Muscle layer of colon (tissue), 2 donors: ENCODE measurements around the gene GPC4.

Experiments
- H3K27ac ChIP-seq: one replicate; pipeline ENCODE4 v1.7.0; 2013; ENCODE audit warnings: low read depth, mild to moderate bottlenecking, low read length, moderate library complexity
- H3K27me3 ChIP-seq, 2 donors: one replicate each; pipeline ENCODE4 v1.7.0; 2013; ENCODE audit warnings: low read length in 2 of 2, mild to moderate bottlenecking in 2 of 2; ENCODE audit not compliant: insufficient read depth in 2 of 2, control insufficient read depth in 1 of 2
- H3K36me3 ChIP-seq: one replicate; pipeline ENCODE4 v1.7.0; 2013; ENCODE audit warnings: mild to moderate bottlenecking, low read length; ENCODE audit not compliant: insufficient read depth
- H3K4me1 ChIP-seq: one replicate; pipeline ENCODE4 v1.7.0; 2013; ENCODE audit warnings: mild to moderate bottlenecking, low read length; ENCODE audit not compliant: insufficient read depth
- H3K4me3 ChIP-seq, 2 donors: one replicate each; pipeline ENCODE4 v1.7.0; 2013; ENCODE audit warnings: low read length in 2 of 2, low read depth in 1 of 2, mild to moderate bottlenecking in 1 of 2, moderate library complexity in 1 of 2
- H3K9ac ChIP-seq: one replicate; pipeline ENCODE4 v1.7.0; 2013; ENCODE audit warnings: low read length
- H3K9me3 ChIP-seq: one replicate; pipeline ENCODE4 v1.7.0; 2013; ENCODE audit warnings: mild to moderate bottlenecking, low read length
- donor health status: abdominal sarcoma.
- donor health status: Adenocarcinoma of cecum.

Gene GPC4

DNA sequence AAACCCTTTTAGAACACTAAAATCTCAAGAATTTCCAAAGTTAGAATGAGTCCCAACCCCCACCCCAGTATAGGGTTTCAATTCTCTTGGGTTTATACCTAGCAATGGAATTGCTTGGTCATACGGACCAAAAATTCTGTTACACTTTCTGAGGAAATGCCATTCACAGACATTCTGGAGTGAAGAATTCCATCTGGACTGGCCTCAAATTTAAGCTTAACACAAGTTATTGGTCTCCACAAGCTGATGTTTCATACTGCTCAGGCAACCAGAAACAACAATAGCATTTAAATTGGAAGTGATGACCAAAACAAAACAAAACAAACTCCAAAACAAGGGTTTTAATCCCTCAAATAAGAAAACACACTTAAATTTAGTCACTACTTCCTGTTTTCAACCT lies 51.1 kb downstream of the GPC4 start:
- H3K4me1 ChIP-seq = peaks cover 6% of the 10 kb centered on the region
- H3K9me3 ChIP-seq = no peaks in the 10 kb centered on the region
- no peak overlapping the region for H3K9ac ChIP-seq
- H3K27me3 ChIP-seq = no peaks in the 10 kb centered on the region
- no peak overlapping the region for H3K4me3 ChIP-seq
- no peak overlapping the region for H3K27ac ChIP-seq
- H3K36me3 ChIP-seq = no peaks in the 10 kb centered on the region

- Histone ChIP-seq H3K36me3 (no peaks in the 10 kb centered on the region), H3K27ac (no peak overlapping the region), H3K4me1 (peaks cover 6% of the 10 kb centered on the region), H3K9me3 (no peaks in the 10 kb centered on the region), H3K4me3 (no peak overlapping the region), H3K9ac (no peak overlapping the region), H3K27me3 (no peaks in the 10 kb centered on the region)
These were observed 52.8 kb downstream of the GPC4 start for GRCh38 chrX:133362538-133362937.

GRCh38 chrX:133359466-133359865 lies 55.8 kb downstream of the GPC4 start:
- Histone ChIP-seq H3K27ac (no peak overlapping the region), H3K27me3 (no peaks in the 10 kb centered on the region)

GRCh38 chrX:133353233-133353632 lies 62.1 kb downstream of the GPC4 start:
- peaks cover 15% of the 10 kb centered on the region for H3K4me1 ChIP-seq
- no peaks in the 10 kb centered on the region for H3K27me3 ChIP-seq
- H3K27ac ChIP-seq = no peak overlapping the region
- H3K9ac ChIP-seq = no peak overlapping the region
- no peak overlapping the region for H3K4me3 ChIP-seq
- H3K9me3 ChIP-seq = no peaks in the 10 kb centered on the region
- H3K36me3 ChIP-seq = no peaks in the 10 kb centered on the region

More at GRCh38 chrX:133359466-133359865, 55.8 kb downstream of the GPC4 start:
- no peak overlapping the region for H3K9ac ChIP-seq
- no peaks in the 10 kb centered on the region for H3K9me3 ChIP-seq
- no peaks in the 10 kb centered on the region for H3K36me3 ChIP-seq
- H3K4me3 ChIP-seq = no peak overlapping the region
- peaks cover 6% of the 10 kb centered on the region for H3K4me1 ChIP-seq

GRCh38 chrX:133350751-133351150 lies 64.5 kb downstream of the GPC4 start:
- Histone ChIP-seq H3K4me1 (peaks cover 16% of the 10 kb centered on the region), H3K36me3 (no peaks in the 10 kb centered on the region), H3K4me3 (no peak overlapping the region), H3K27ac (no peak overlapping the region), H3K27me3 (peaks cover 0 to 5% of the 10 kb centered on the region in 2 donors), H3K9ac (no peak overlapping the region), H3K9me3 (no peaks in the 10 kb centered on the region)

GRCh38 chrX:133346026-133346425 lies 69.3 kb downstream of the GPC4 start:
- peaks cover 0 to 5% of the 10 kb centered on the region in 2 donors for H3K27me3 ChIP-seq
- H3K27ac ChIP-seq = no peak overlapping the region
- H3K4me3 ChIP-seq = no peak overlapping the region
- no peaks in the 10 kb centered on the region for H3K36me3 ChIP-seq
- H3K9ac ChIP-seq = no peak overlapping the region
- H3K4me1 ChIP-seq = peaks cover 30% of the 10 kb centered on the region
- H3K9me3 ChIP-seq = no peaks in the 10 kb centered on the region

GRCh38 chrX:133339566-133339965 lies 75.7 kb downstream of the GPC4 start:
- Histone ChIP-seq H3K27ac (no peak overlapping the region), H3K27me3 (no peaks in the 10 kb centered on the region), H3K4me1 (peaks cover 32% of the 10 kb centered on the region), H3K9me3 (no peaks in the 10 kb centered on the region), H3K4me3 (no peak overlapping the region), H3K36me3 (no peaks in the 10 kb centered on the region), H3K9ac (no peak overlapping the region)

DNA sequence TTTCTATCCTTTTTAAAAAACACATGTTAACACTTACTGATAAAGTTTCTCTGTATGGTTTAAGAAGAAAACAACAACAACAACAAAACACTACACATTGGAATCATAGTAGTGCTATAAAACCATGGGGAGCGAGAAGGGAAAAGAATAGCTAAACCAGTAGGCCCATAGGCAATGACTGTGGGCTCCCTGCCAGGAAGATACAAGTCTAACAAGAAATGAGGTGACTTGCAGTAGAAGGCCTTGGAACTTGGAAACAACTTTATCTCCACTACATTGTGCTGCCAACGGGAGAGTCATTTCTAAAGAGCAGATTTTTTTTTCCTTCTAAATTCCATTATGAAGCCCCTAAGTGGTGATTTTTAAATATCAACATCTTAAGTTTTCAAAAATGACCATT lies 78.0 kb downstream of the GPC4 start:
- no peak overlapping the region for H3K9ac ChIP-seq
- H3K27me3 ChIP-seq = no peaks in the 10 kb centered on the region
- no peaks in the 10 kb centered on the region for H3K9me3 ChIP-seq
- H3K4me3 ChIP-seq = no peak overlapping the region
- no peak overlapping the region for H3K27ac ChIP-seq
- no peaks in the 10 kb centered on the region for H3K36me3 ChIP-seq
- peaks cover 17% of the 10 kb centered on the region for H3K4me1 ChIP-seq

- no peaks in the 10 kb centered on the region for H3K36me3 ChIP-seq
These were observed 80.3 kb downstream of the GPC4 start for GRCh38 chrX:133335027-133335426.

DNA sequence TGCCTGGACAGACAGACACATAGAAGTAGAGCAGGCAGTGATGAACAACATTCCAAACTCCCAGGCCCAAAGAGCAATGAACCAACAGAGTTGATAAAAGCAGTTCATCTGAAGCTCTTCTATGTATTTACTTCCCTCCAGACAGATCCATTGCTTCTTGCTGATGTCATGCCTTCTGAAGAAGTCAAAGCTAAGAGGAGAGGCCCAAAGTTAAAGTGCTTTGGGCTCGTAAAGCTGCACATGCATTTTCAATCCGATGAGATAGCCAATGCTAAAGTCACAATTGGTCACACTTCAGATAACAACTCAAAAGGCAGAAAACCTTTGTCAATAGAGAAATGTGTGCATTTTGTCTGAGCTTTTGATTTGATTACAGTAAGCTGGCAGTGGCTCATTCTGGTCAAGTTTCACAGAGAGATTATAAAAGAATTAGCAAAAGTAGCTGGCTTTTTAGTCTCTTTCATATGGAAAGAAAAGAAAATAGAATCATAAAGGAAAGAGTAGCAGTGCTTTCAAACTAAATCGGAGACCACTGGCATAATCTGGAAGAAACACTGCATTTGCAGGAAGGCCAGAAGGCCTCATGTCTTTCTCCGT lies 82.0 kb downstream of the GPC4 start:
- H3K9me3 ChIP-seq = no peaks in the 10 kb centered on the region

More at GRCh38 chrX:133335027-133335426, 80.3 kb downstream of the GPC4 start:
- H3K4me3 ChIP-seq = no peak overlapping the region
- H3K4me1 ChIP-seq = peaks cover 11% of the 10 kb centered on the region
- no peak overlapping the region for H3K9ac ChIP-seq
- H3K9me3 ChIP-seq = no peaks in the 10 kb centered on the region
- no peak overlapping the region for H3K27ac ChIP-seq
- no peaks in the 10 kb centered on the region for H3K27me3 ChIP-seq

DNA sequence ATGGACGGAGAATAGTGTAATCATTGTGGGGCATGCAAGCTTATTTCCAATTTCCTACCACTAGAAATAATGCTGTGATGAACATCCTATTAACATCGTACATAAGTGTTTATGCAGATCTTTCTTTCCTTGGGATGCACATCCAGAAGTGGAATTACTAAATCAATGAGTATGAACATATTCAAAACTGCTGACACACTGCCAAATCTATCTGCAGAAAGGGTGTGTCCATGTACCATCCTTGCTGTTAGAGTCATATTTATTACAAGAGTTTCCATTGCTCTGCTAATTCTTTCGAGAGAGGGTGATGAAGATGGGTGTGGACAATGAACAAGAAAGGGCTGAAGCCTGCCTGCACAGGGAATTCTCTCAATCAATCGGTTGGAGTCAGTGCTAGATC lies 82.6 kb downstream of the GPC4 start:
- Histone ChIP-seq H3K4me3 (no peak overlapping the region), H3K9me3 (no peaks in the 10 kb centered on the region), H3K36me3 (no peaks in the 10 kb centered on the region), H3K27ac (no peak overlapping the region), H3K9ac (no peak overlapping the region), H3K4me1 (peaks cover 19% of the 10 kb centered on the region), H3K27me3 (no peaks in the 10 kb centered on the region)

More for the DNA sequence above, 82.0 kb downstream of the GPC4 start:
- Histone ChIP-seq H3K4me1 (peaks cover 16% of the 10 kb centered on the region), H3K36me3 (no peaks in the 10 kb centered on the region), H3K4me3 (no peak overlapping the region), H3K9ac (no peak overlapping the region), H3K27me3 (no peaks in the 10 kb centered on the region), H3K27ac (no peak overlapping the region)

DNA sequence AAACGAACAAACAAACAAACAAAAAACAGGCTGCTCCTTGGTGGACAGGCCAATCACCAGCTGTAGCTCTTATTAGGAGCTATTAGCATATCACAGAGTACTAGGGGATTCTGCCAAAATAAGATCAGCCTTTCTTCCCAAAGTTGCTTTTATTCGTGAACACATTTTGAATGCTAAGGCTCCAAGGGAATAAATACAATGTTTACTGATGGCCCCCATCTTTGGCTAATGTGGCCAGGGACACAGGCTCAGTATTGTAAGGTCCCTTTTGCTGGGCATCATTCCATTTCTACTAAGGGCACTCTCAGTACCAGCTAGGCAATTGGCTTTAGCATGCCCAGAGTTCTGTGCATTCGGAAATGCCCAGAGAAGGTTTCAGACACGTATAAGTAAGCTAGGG lies 84.3 kb downstream of the GPC4 start:
- Histone ChIP-seq H3K9ac (no peak overlapping the region), H3K27me3 (no peaks in the 10 kb centered on the region), H3K4me3 (no peak overlapping the region), H3K36me3 (no peaks in the 10 kb centered on the region), H3K9me3 (no peaks in the 10 kb centered on the region), H3K27ac (no peak overlapping the region), H3K4me1 (peaks cover 27% of the 10 kb centered on the region)
